Neural cell (in vitro differentiated cells): ENCODE results near the gene DCUN1D2. TPM values are rescaled to one million over a fixed set of nuclear protein-coding genes. Genes with fewer than 3 reads are reported as not detected.

ENCODE experiments used
- H2AFZ ChIP-seq: fragments of 200-600, 300-800 bp; sonication (generic), shearing (Covaris generic); 2 replicates; pipeline ENCODE4 v1.6.0; 2014; ENCODE audit warnings: low read depth, mild to moderate bottlenecking, antibody characterized with exemption, low read length, moderate library complexity
- H3F3A ChIP-seq: fragments of 200-600 bp; shearing (Covaris generic); 2 replicates; pipeline ENCODE4 v1.6.1; 2016; ENCODE audit warnings: mild to moderate bottlenecking, moderate library complexity, mixed read lengths, antibody characterized with exemption, low read length; ENCODE audit not compliant: insufficient read depth, poor library complexity, severe bottlenecking
- H3K27ac ChIP-seq: fragments of 200-600, 300-800 bp; sonication (generic), shearing (Covaris generic); 2 replicates; pipeline ENCODE4 v1.5.1; 2014; ENCODE audit warnings: mild to moderate bottlenecking, low read length, moderate library complexity
- H3K27me3 ChIP-seq: fragments of 300-800, 200-600 bp; sonication (generic), shearing (Covaris generic); 2 replicates; pipeline ENCODE4 v1.6.0; 2014; ENCODE audit warnings: mild to moderate bottlenecking, low read depth, low read length, moderate library complexity; ENCODE audit not compliant: insufficient read depth
- H3K36me3 ChIP-seq: fragments of 300-800, 200-600 bp; sonication (generic), shearing (Covaris generic); 2 replicates; pipeline ENCODE4 v1.5.1; 2014; ENCODE audit warnings: mild to moderate bottlenecking, antibody characterized with exemption, low read length, moderate library complexity; ENCODE audit not compliant: insufficient read depth
- H3K4me2 ChIP-seq: fragments of 300-800, 200-600 bp; sonication (generic), shearing (Covaris generic); 2 replicates; pipeline ENCODE4 v1.6.0; 2014; ENCODE audit warnings: mild to moderate bottlenecking, low read length
- H3K4me3 ChIP-seq: fragments of 300-800, 200-600 bp; sonication (generic), shearing (Covaris generic); 2 replicates; pipeline ENCODE4 v1.5.1; 2014; ENCODE audit warnings: mild to moderate bottlenecking, low read length, moderate library complexity
- H3K79me2 ChIP-seq: fragments of 200-600 bp; shearing (Covaris generic); replicated peaks from 2 replicates; pipeline ENCODE4 v1.6.0; 2014; ENCODE audit warnings: mild to moderate bottlenecking, low read length, moderate library complexity; ENCODE audit not compliant: insufficient read depth
- H3K9ac ChIP-seq: fragments of 300-800, 200-600 bp; sonication (generic), shearing (Covaris generic); 2 replicates; pipeline ENCODE4 v1.6.1; 2016; ENCODE audit warnings: mild to moderate bottlenecking, low read length, mixed read lengths
- H3K9me2 ChIP-seq: fragments of 200-600 bp; shearing (Covaris generic); 2 replicates; pipeline ENCODE4 v1.6.1; 2016; ENCODE audit warnings: mild to moderate bottlenecking, low read length, mixed read lengths; ENCODE audit not compliant: insufficient read depth
- H3K9me3 ChIP-seq: fragments of 200-600, 300-800 bp; sonication (generic), shearing (Covaris generic); 2 replicates; pipeline ENCODE4 v1.6.1; 2016; ENCODE audit warnings: mild to moderate bottlenecking, mixed run types, low read length, moderate library complexity, mixed read lengths
- H4K20me1 ChIP-seq: fragments of 200-600 bp; shearing (Covaris generic); 2 replicates; pipeline ENCODE4 v1.6.1; 2016; ENCODE audit warnings: mild to moderate bottlenecking, mixed run types; ENCODE audit not compliant: insufficient read depth
- CTCF ChIP-seq: fragments of 450-650 bp; IDR thresholded peaks from 2 replicates; pipeline ENCODE4 v1.5.1; 2014; ENCODE audit warnings: antibody characterized with exemption, mild to moderate bottlenecking, moderate library complexity; ENCODE audit not compliant: poor library complexity, severe bottlenecking
- EP300 ChIP-seq: fragments of 450-650 bp; conservative IDR thresholded peaks from 2 replicates; pipeline ENCODE4 v1.6.1; 2014; ENCODE audit warnings: antibody characterized with exemption, mild to moderate bottlenecking, moderate library complexity; ENCODE audit not compliant: poor library complexity, severe bottlenecking
- EZH2 ChIP-seq: fragments of 200-600, 300-800 bp; shearing (Covaris generic), sonication (generic); IDR thresholded peaks from 2 replicates; pipeline ENCODE4 v1.6.1; 2014; ENCODE audit warnings: antibody characterized with exemption, low read length, borderline replicate concordance, mild to moderate bottlenecking; ENCODE audit not compliant: insufficient read depth, poor library complexity, severe bottlenecking
- MXI1 ChIP-seq: fragments of 450-650 bp; conservative IDR thresholded peaks from 2 replicates; pipeline ENCODE4 v1.6.1; 2014; ENCODE audit warnings: antibody characterized with exemption, mild to moderate bottlenecking; ENCODE audit not compliant: poor library complexity, severe bottlenecking
- POLR2AphosphoS5 ChIP-seq: IDR thresholded peaks from 2 replicates; pipeline ENCODE4 v1.6.1; 2012
- RAD21 ChIP-seq: fragments of 450-650 bp; conservative IDR thresholded peaks from 2 replicates; pipeline ENCODE4 v1.6.1; 2014; ENCODE audit warnings: antibody characterized with exemption, mild to moderate bottlenecking, moderate library complexity
- SMC3 ChIP-seq: fragments of 450-650 bp; conservative IDR thresholded peaks from 2 replicates; pipeline ENCODE4 v1.6.1; 2014; ENCODE audit warnings: antibody characterized with exemption, mild to moderate bottlenecking, moderate library complexity; ENCODE audit not compliant: poor library complexity
- TAF1 ChIP-seq: IDR thresholded peaks from 2 replicates; pipeline ENCODE4 v1.6.1; 2012; ENCODE audit warnings: low read depth
- polyA plus RNA-seq: library from polyadenylated mRNA; depleted of rRNA; stranded (reverse); fragments of >200 nt; gene quantifications from 2 replicates; pipeline ENCODE4 v1.2.3, GENCODE V29; 2014
- TF ChIP-seq, protein P1 (sequence below): IDR thresholded peaks from 2 replicates; pipeline ENCODE4 v1.6.1; 2012; ENCODE audit warnings: borderline replicate concordance

The DCUN1D2 gene
- polyA plus RNA-seq, 1 donor from 2014 or later: 55.9 TPM

GRCh38 chr13:113427562-113428468, 62.7 kb downstream of the DCUN1D2 start:
- H3K9me3 ChIP-seq: no peaks in the 10 kb centered on the region
- H3K4me2 ChIP-seq: no peak overlapping the region
- no peaks in the 10 kb centered on the region for H3K79me2 ChIP-seq
- H2AFZ ChIP-seq: no peak overlapping the region
- H3F3A ChIP-seq: no peaks in the 10 kb centered on the region
- H3K27ac ChIP-seq: no peak overlapping the region
- no peak overlapping the region for H3K4me3 ChIP-seq
- TF ChIP-seq POLR2AphosphoS5 (no peak), SMC3 (no peak), RAD21 (no peak), TAF1 (no peak), EP300 (no peak)
- TF ChIP-seq, protein P1, sequence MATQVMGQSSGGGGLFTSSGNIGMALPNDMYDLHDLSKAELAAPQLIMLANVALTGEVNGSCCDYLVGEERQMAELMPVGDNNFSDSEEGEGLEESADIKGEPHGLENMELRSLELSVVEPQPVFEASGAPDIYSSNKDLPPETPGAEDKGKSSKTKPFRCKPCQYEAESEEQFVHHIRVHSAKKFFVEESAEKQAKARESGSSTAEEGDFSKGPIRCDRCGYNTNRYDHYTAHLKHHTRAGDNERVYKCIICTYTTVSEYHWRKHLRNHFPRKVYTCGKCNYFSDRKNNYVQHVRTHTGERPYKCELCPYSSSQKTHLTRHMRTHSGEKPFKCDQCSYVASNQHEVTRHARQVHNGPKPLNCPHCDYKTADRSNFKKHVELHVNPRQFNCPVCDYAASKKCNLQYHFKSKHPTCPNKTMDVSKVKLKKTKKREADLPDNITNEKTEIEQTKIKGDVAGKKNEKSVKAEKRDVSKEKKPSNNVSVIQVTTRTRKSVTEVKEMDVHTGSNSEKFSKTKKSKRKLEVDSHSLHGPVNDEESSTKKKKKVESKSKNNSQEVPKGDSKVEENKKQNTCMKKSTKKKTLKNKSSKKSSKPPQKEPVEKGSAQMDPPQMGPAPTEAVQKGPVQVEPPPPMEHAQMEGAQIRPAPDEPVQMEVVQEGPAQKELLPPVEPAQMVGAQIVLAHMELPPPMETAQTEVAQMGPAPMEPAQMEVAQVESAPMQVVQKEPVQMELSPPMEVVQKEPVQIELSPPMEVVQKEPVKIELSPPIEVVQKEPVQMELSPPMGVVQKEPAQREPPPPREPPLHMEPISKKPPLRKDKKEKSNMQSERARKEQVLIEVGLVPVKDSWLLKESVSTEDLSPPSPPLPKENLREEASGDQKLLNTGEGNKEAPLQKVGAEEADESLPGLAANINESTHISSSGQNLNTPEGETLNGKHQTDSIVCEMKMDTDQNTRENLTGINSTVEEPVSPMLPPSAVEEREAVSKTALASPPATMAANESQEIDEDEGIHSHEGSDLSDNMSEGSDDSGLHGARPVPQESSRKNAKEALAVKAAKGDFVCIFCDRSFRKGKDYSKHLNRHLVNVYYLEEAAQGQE: no peak
- no peak overlapping the region for H3K9ac ChIP-seq
- H4K20me1 ChIP-seq: no peaks in the 10 kb centered on the region
- H3K9me2 ChIP-seq: no peaks in the 10 kb centered on the region
- H3K36me3 ChIP-seq: no peaks in the 10 kb centered on the region
- H3K27me3 ChIP-seq: no peaks in the 10 kb centered on the region

DNA sequence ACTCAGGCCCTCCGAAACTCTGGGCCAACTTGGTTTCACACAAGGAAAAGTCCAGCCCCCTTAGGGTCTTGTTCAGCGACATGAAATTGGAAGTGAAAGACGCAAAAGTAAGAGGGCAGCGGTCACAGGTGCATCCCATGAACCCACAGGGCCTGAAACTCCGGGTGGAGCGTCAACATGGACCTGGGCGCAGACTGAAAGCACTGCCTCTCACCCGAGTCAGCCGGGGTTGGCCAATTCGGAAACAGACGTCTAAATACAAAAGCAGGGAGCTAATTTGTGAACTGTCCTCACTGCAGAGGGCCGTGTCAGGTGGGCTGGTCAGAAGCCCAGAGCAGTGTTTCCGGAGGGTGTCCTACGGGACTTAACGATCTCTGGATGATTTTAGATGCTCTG, 63.9 kb downstream of the DCUN1D2 start:
- Histone ChIP-seq H3K79me2 (no peaks in the 10 kb centered on the region), H2AFZ (no peak overlapping the region), H3K27ac (no peak overlapping the region), H3K9me2 (no peaks in the 10 kb centered on the region), H3K9me3 (no peaks in the 10 kb centered on the region), H4K20me1 (no peaks in the 10 kb centered on the region), H3K27me3 (no peaks in the 10 kb centered on the region), H3K4me3 (no peak overlapping the region), H3K36me3 (no peaks in the 10 kb centered on the region), H3F3A (no peaks in the 10 kb centered on the region), H3K9ac (no peak overlapping the region), H3K4me2 (no peak overlapping the region)
- TF ChIP-seq, protein P1: no peak
- TF ChIP-seq RAD21 (no peak), MXI1 (no peak), EP300 (no peak), CTCF (no peak), POLR2AphosphoS5 (no peak), TAF1 (no peak), EZH2 (no peak), SMC3 (no peak)
